Kasumi-1 (cell line): ENCODE measurements around the gene SIRPG.
"Not testable (repeated sequence)": the region's sequence is repeated elsewhere in the genome, so short reads cannot be mapped to it uniquely, and the experiment has no call there.

Experiments used
- DNase-seq, 2 experiments: peaks; one replicate each; lab custom pipeline; 2025; lab: John Stamatoyannopoulos, UW

SIRPG gene

DNA sequence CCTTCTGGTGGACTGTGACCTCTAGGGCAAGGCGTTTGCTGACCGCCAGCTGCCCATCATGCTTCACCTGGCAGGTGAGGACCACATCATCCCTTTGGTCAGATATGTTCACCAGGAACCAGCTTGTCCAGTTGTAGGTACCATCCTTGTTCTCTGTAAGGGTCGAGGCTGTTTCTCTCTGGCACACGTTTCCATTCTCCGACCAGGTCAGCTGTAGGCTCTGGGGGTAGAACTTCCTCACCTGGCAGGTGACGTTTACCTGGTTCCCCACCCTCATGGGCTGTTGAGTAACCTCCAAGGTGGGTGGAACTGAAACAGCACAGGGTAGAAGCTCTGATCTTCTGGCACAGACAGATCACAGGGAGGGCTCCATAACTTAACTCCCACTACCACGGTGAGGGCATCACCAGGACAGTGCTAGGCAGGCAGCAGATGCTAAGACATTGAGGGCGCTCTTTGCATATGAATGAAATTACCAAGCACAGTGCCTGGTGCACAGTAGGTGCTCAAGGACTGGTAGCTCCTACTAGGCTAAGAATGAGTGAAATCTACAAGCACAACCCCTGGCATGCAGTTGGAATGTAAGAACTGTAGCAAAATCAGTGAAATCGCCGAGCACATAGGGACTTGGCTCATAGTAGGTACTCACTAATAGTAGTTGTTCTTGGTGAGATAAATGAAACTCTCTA is 22.1 kb downstream of the SIRPG start:
- DNase-seq = no peak

DNA sequence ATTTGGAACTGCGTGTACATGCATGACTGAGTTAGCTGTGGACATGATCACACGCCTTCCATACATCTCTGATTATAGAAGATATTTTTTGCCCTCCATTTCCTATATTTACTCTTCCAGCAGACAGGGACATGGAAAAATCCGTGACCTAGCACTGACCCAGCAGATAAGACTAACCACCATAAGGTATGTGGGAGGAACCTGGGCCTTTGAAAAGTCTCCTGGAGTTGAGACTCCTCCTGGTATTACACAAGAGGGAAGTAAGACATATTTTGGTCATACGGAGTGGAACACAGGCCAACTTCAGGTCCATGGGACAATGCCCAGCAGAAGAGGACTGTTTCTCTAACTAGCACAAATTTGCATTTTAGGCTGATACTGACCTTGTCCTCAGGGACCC is 24.0 kb downstream of the SIRPG start:
- no peak for DNase-seq

DNA sequence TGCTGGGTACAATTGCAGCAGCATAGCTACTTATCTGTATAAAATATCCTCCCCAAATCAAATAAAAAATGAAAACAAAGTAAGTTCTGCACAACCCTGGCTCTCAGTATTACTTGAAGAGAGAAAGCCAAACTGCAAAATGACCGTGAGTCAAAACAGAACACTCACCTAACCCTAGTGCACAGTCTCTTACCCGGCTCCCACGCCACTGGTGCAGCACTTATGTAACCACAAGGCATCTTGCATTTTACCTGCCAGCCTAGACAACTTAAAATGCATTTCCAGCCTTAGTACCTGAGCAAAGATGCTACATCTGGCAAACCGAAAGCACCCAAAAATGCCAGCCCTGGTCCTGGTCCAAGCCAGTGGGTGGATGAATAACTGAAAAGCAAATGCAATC is 25.4 kb downstream of the SIRPG start:
- DNase-seq = no peak

GRCh38 chr20:1631309-1632151 is 26.0 kb downstream of the SIRPG start:
- DNase-seq = no peak

DNA sequence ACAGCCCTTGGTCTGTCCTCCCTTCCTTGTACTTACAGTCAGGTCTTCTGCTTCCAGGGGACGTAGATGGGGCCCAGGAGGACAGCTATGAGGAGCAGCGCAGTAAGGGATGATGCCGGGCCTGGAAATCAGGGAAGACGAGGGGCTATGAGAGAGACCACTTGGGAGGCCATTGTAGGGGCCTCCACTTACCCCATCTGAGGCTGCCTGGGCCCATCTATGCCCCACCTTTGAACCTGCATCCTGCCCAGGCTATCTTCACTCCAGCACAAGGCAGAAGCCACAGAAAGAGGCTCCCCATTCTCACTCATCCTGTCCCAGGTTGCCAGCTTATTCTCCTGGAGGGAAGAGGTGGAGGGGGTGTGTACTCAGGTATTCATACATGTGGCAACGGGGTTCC is 27.4 kb downstream of the SIRPG start:
- no peak for DNase-seq

GRCh38 chr20:1629321-1629720 is 28.3 kb downstream of the SIRPG start:
- DNase-seq = no peak

DNA sequence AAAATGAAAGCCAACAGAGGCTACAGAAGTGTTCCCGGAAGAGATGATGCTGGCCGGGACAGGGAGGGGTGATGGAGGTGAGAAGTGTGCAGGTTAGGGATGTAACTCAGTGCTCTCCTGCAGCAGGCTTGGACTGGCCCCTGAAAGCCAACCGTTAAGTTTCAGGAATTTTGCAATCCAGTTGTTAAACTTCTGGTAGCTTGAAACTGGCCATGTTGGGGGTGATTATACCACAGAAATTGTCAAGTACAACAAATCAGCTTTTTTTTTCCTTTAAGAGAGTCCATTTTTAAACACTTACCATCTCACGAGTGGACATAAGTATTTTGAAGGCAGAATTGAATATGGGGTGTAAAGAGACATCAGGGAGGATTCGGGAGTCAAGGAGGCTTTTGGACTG is 29.0 kb downstream of the SIRPG start:
- DNase-seq = no peak

DNA sequence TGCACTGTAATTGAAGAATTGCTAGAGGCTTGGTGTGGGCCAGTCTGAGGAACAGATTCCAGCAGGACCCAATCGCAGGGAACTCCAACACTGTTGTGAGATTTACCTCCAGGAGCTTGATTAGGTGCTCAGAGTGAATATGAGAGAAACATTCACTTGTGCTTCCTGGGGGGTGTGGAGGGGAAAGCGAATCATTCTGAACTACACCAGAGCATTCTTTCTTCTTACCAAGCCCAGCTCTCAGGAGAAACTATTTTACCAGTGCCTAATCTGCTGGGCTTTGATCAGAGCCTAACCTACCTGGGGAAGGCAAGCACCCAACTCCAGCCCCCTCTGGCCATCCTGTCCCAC is 30.4 kb downstream of the SIRPG start:
- no peak for DNase-seq

DNA sequence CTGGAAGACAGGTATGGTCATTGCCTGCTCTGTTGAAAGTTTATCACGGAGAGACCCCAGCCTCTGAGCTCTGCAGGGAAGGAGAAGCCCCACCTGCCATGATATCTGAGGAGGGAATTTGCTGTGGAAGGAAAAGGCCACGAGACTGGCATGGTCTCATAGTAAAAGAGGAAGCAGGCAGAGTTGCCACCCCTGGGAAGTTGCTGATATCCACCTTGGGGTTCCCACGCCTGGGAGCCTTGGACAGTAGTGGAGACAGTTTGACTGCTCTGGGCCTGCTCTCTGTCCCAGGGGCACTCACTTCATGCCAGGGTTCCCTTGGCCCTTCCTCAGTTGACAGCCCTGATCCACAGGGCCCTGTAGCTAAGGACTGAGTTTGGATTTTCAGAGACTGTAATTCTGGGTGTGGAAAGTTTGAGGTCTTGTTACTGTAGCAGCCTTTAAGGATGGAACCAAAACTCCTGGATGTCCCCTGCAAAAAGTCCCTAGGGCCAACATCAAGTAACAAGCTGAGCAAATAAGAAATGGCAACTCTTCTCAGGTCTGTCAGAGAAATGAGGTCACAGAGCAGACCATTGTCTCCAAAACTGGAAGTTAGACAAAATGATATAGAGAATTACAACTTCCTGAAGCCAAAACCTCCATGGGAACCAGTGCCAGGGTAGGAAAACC is 30.9 kb downstream of the SIRPG start:
- no peak for DNase-seq

GRCh38 chr20:1625083-1625690 is 32.4 kb downstream of the SIRPG start:
- DNase-seq = no peak

DNA sequence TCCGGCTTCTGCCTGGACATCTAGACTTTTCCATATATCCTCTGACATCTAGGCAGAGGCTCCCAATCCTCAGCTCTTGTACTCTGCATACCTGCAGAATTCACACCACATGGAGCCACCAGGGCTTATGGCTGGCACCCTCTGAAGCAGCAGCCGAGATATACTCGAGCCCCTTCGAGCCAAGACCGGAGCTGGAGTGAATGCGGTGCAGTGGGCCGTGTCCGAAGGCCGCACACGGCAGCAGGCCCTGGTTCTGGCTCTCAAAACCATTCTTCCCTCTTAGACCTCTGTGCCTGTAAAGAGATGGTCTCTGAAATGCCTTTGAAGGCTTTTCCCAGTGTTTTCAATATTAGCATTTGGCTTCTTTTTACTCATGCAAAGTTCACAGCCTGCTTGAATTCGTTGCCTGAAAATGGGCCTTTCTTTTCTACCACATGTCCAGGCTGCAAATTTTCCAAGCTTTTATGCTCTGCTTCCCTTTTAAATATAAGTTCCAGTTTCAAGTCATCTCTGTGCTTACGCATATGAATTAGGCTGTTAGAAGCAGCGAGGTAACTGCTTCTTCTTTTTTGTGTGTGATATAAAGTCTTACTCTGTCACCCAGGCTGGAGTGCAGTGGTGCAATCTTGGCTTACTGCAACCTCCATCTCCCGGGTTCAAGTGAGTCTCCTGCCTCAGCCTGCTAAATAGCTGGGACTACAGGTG is 33.9 kb downstream of the SIRPG start:
- DNase-seq = peak in 1 of 2 experiments; percentile 32

GRCh38 chr20:1622450-1622849 is 35.1 kb downstream of the SIRPG start:
- DNase-seq = peak; percentile 18 to 32

GRCh38 chr20:1621316-1621715 is 36.3 kb downstream of the SIRPG start:
- no peak for DNase-seq

DNA sequence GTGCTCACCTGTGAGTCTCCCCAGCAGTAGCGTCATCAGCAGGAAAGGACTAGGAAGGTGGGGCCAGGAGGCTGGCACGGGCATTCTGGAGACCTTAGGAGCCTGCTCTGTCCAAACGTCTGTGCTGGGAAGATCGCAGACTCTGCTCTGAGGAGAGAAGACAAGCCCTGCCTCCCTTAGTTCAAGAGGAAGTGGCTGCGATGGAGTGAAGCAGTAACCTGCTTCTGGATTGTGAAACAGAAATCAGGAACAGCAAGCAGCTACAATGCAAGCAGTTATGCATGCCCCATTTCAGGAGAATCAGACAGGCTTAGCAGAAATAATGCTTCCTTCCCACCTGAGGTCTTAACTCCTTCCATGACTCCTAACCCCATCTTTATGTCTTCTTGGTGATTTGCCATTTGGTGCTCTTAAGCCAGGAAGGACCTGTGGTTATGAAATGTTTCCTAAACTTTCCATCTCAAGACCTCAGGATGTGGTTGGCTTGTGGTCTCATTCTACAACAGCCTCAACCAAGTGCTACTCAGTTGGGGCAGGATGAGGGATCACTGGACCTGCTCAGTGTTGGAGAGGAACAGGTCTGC is 37.6 kb downstream of the SIRPG start, which contains the start of gene SIRPB1:
SIRPB1 (minus strand) TSS at position 149 of the 584 bp plus-strand sequence; CDS start at position 84, 65 bp downstream.
- peak; percentile 90 to 93 for DNase-seq

GRCh38 chr20:1618954-1619540 is 38.5 kb downstream of the SIRPG start:
- DNase-seq = peak; percentile 21 to 66

- no peak for DNase-seq
Measured at GRCh38 chr20:1618479-1618878, 39.1 kb downstream of the SIRPG start.

DNA sequence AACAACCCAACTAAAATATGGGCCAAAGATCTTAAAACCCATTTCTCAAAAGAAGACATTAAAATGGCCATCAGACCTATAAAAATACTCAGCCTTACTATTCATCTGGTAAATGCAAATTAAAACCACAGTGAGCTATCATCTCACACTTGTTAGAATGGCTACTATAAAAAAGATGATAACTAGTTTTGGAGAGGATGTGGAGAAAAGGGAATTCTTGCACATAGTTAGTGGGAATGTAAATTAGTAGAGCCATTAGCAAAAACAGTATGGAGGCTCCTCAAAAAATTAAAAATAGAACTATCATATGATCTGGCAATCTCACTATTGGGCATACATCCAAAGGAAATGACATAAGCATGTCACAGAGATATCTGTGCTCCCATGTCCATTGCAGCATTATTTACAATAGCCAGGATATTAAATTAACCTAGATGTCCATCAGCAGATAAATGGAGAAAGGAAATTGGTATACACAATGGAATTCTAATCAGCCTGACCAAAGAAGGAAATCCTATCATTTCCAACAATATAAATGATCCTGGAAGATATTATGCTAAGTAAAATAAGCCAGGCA is 40.6 kb downstream of the SIRPG start:
- DNase-seq = no peak

GRCh38 chr20:1610404-1610803 is 47.2 kb downstream of the SIRPG start:
- not testable (repeated sequence) for DNase-seq

DNA sequence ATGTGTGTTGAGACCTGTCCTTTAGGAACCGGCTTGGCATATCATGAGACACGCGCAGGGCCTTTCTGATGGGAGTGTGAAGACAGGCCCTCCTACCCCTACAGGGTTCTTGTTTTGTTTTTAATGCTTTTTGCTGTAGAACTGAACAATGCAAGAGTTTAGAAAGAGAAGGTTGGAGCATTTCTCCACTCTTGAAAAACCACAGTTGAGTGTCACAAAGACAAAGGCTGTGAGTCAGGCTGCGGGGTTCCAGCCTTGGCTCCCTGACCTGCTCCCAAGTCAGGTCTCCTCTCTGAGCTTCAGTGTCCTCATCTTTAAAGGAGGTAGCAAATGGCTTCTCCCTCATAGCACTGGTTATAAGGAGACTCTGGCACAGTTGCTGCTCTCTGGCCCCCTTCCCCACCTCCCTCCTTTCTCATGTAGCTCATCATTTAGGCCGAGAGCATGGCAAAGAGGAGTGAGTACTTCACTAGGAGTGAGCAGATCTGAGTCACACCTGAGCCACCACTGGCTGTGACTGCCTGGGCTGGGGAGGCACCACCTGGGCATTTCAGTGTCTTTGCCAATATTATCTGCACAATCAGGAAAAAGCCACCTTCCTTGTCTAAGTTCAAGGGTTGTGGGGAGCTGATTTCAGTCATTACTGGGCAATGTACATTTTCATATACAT is 48.8 kb downstream of the SIRPG start:
- DNase-seq = not testable (repeated sequence)

DNA sequence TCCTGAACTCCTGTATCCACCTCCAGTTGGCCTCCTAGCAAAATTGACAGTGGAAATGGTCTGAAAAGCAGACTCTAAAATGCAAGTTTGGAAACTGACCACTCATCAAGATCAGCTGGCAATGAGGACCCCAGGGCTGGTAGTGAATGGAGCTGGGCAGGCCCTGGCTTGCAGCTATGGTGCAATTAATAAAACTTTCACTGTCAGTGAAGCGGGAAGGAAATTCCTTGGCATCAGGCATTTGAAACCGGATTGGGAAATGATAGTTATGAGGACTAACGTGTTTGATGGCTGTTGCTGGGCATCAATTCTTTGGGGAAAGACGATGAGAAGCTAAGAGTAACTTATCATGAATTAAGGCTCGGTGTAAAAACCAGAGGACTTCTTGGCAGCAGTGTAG is 56.8 kb downstream of the SIRPG start:
- no peak for DNase-seq
